Measurements from ENCODE around the gene PKN1. TPM values are rescaled to one million over a fixed set of nuclear protein-coding genes. Genes with fewer than 3 reads are reported as not detected.

Gene PKN1
- total and polyA plus RNA-seq, 9 of the 15 experiments (the other 6 are each of a cell fraction or from before 2014, with no cell fraction given), result 0.30 to 228 (median 77.5) TPM

Small RNAs within 50 kb of the gene (small RNA-seq; reads per million reads assigned to genes)
- gene SNRPGP15, result not detected

Other genes with a start within 250 kb of the PKN1 start
Only the 7 nearest of the 10 such genes appear.
- gene ADGRE5, start 51.9 kb upstream of the PKN1 start, total RNA-seq (2014; rRNA removed), result 31.1 and 34.2 TPM in 2 replicates
- gene ADGRE5, start 51.9 kb upstream of the PKN1 start, total RNA-seq (2014; rRNA removed; fragmentation: Illumina TruSeq; extraction: Trizol), result 8.3 and 10.0 TPM in 2 replicates
- 11.4 and 11.9 TPM in 2 replicates for gene ADGRE5, start 51.9 kb upstream of the PKN1 start, total RNA-seq (2015; rRNA removed; fragmentation: Illumina TruSeq; extraction: Trizol)
- gene ADGRE5, start 51.9 kb upstream of the PKN1 start, total RNA-seq (2021), result 58.2 and 68.9 TPM in 2 replicates
- 15.6 and 30.7 TPM in 2 replicates for gene ADGRE5, start 51.9 kb upstream of the PKN1 start, polyA plus RNA-seq (2011; rRNA removed)
- 32.2 and 45.4 TPM in 2 replicates for gene ADGRE5, start 51.9 kb upstream of the PKN1 start, polyA plus RNA-seq (2014; fragmentation: Illumina TruSeq; extraction: Trizol)
- 1 to 10 TPM; 2.5 to 3.1 TPM for gene ADGRE5, start 51.9 kb upstream of the PKN1 start, polyA plus RNA-seq (2014; fragmentation: Nextera tagmentation; extraction: Ambion mirVana)
- 28.2 and 35.7 TPM in 2 replicates for gene ADGRE5, start 51.9 kb upstream of the PKN1 start, polyA plus RNA-seq (2014; rRNA removed)
- gene DDX39A, start 14.0 kb upstream of the PKN1 start, total RNA-seq (2014; rRNA removed), result 239 and 284 TPM in 2 replicates
- 75.4 and 90.3 TPM in 2 replicates for gene DDX39A, start 14.0 kb upstream of the PKN1 start, total RNA-seq (2014; rRNA removed; fragmentation: Illumina TruSeq; extraction: Trizol)
- 163 and 166 TPM in 2 replicates for gene DDX39A, start 14.0 kb upstream of the PKN1 start, total RNA-seq (2015; rRNA removed; fragmentation: Illumina TruSeq; extraction: Trizol)
- 244 and 249 TPM in 2 replicates for gene DDX39A, start 14.0 kb upstream of the PKN1 start, total RNA-seq (2021)
- 120 and 136 TPM in 2 replicates for gene DDX39A, start 14.0 kb upstream of the PKN1 start, polyA plus RNA-seq (2011; rRNA removed)
- gene DDX39A, start 14.0 kb upstream of the PKN1 start, polyA plus RNA-seq (2014; fragmentation: Illumina TruSeq; extraction: Trizol), result 140 and 177 TPM in 2 replicates
- gene DDX39A, start 14.0 kb upstream of the PKN1 start, polyA plus RNA-seq (2014; fragmentation: Nextera tagmentation; extraction: Ambion mirVana), result 100 to 1,000 TPM; 188 to 230 TPM
- 239 and 250 TPM in 2 replicates for gene DDX39A, start 14.0 kb upstream of the PKN1 start, polyA plus RNA-seq (2014; rRNA removed)
- gene PTGER1, start 42.0 kb downstream of the PKN1 start, total RNA-seq (2014; rRNA removed), result 0.27 and 0.29 TPM in 2 replicates
- not detected in 2 replicates for gene PTGER1, start 42.0 kb downstream of the PKN1 start, total RNA-seq (2014; rRNA removed; fragmentation: Illumina TruSeq; extraction: Trizol)
- gene PTGER1, start 42.0 kb downstream of the PKN1 start, total RNA-seq (2015; rRNA removed; fragmentation: Illumina TruSeq; extraction: Trizol), result not detected in 2 replicates
- gene PTGER1, start 42.0 kb downstream of the PKN1 start, total RNA-seq (2021), result 0.29 and 0.35 TPM in 2 replicates
- 0.06 TPM in 1 of 2 replicates, not detected in the other for gene PTGER1, start 42.0 kb downstream of the PKN1 start, polyA plus RNA-seq (2011; rRNA removed)
- gene PTGER1, start 42.0 kb downstream of the PKN1 start, polyA plus RNA-seq (2014; fragmentation: Illumina TruSeq; extraction: Trizol), result not detected in 2 replicates
- not detected for gene PTGER1, start 42.0 kb downstream of the PKN1 start, polyA plus RNA-seq (2014; fragmentation: Nextera tagmentation; extraction: Ambion mirVana)
- gene PTGER1, start 42.0 kb downstream of the PKN1 start, polyA plus RNA-seq (2014; rRNA removed), result 0.34 and 0.36 TPM in 2 replicates
- gene GIPC1, start 62.8 kb downstream of the PKN1 start, total RNA-seq (2014; rRNA removed), result 54.7 and 71.2 TPM in 2 replicates
- gene GIPC1, start 62.8 kb downstream of the PKN1 start, total RNA-seq (2014; rRNA removed; fragmentation: Illumina TruSeq; extraction: Trizol), result 7.8 and 12.0 TPM in 2 replicates
- gene GIPC1, start 62.8 kb downstream of the PKN1 start, total RNA-seq (2015; rRNA removed; fragmentation: Illumina TruSeq; extraction: Trizol), result 39.7 and 46.3 TPM in 2 replicates
- 49.7 and 51.7 TPM in 2 replicates for gene GIPC1, start 62.8 kb downstream of the PKN1 start, total RNA-seq (2021)
- 24.8 and 26.6 TPM in 2 replicates for gene GIPC1, start 62.8 kb downstream of the PKN1 start, polyA plus RNA-seq (2011; rRNA removed)
- gene GIPC1, start 62.8 kb downstream of the PKN1 start, polyA plus RNA-seq (2014; fragmentation: Illumina TruSeq; extraction: Trizol), result 13.6 and 35.1 TPM in 2 replicates
- 1 to 10 TPM in 1 of 2 experiments, under 1 TPM in 1; 0.49 to 1.1 TPM for gene GIPC1, start 62.8 kb downstream of the PKN1 start, polyA plus RNA-seq (2014; fragmentation: Nextera tagmentation; extraction: Ambion mirVana)
- 50.8 and 52.2 TPM in 2 replicates for gene GIPC1, start 62.8 kb downstream of the PKN1 start, polyA plus RNA-seq (2014; rRNA removed)
- 62.1 and 71.5 TPM in 2 replicates for gene DNAJB1, start 85.1 kb downstream of the PKN1 start, total RNA-seq (2014; rRNA removed)
- gene DNAJB1, start 85.1 kb downstream of the PKN1 start, total RNA-seq (2014; rRNA removed; fragmentation: Illumina TruSeq; extraction: Trizol), result 51.2 and 60.9 TPM in 2 replicates
- 85.3 and 86.5 TPM in 2 replicates for gene DNAJB1, start 85.1 kb downstream of the PKN1 start, total RNA-seq (2015; rRNA removed; fragmentation: Illumina TruSeq; extraction: Trizol)
- gene DNAJB1, start 85.1 kb downstream of the PKN1 start, total RNA-seq (2021), result 94.8 and 99.9 TPM in 2 replicates
- gene DNAJB1, start 85.1 kb downstream of the PKN1 start, polyA plus RNA-seq (2011; rRNA removed), result 83.5 and 113 TPM in 2 replicates
- 78.3 and 100 TPM in 2 replicates for gene DNAJB1, start 85.1 kb downstream of the PKN1 start, polyA plus RNA-seq (2014; fragmentation: Illumina TruSeq; extraction: Trizol)
- gene DNAJB1, start 85.1 kb downstream of the PKN1 start, polyA plus RNA-seq (2014; fragmentation: Nextera tagmentation; extraction: Ambion mirVana), result 10 to 100 TPM; 13.2 to 16.2 TPM
- 61.7 and 79.2 TPM in 2 replicates for gene DNAJB1, start 85.1 kb downstream of the PKN1 start, polyA plus RNA-seq (2014; rRNA removed)
- 86.0 and 158 TPM in 2 replicates for gene TECR, start 96.3 kb downstream of the PKN1 start, total RNA-seq (2014; rRNA removed)
- 33.1 and 36.7 TPM in 2 replicates for gene TECR, start 96.3 kb downstream of the PKN1 start, total RNA-seq (2014; rRNA removed; fragmentation: Illumina TruSeq; extraction: Trizol)
- 81.9 and 91.6 TPM in 2 replicates for gene TECR, start 96.3 kb downstream of the PKN1 start, total RNA-seq (2015; rRNA removed; fragmentation: Illumina TruSeq; extraction: Trizol)
- gene TECR, start 96.3 kb downstream of the PKN1 start, total RNA-seq (2021), result 186 and 195 TPM in 2 replicates
- gene TECR, start 96.3 kb downstream of the PKN1 start, polyA plus RNA-seq (2011; rRNA removed), result 68.0 and 169 TPM in 2 replicates
- 204 and 211 TPM in 2 replicates for gene TECR, start 96.3 kb downstream of the PKN1 start, polyA plus RNA-seq (2014; fragmentation: Illumina TruSeq; extraction: Trizol)
- 10 to 100 TPM; 29.3 to 73.2 TPM for gene TECR, start 96.3 kb downstream of the PKN1 start, polyA plus RNA-seq (2014; fragmentation: Nextera tagmentation; extraction: Ambion mirVana)
- 81.4 and 108 TPM in 2 replicates for gene TECR, start 96.3 kb downstream of the PKN1 start, polyA plus RNA-seq (2014; rRNA removed)
- 842 and 854 TPM in 2 replicates for gene NDUFB7, start 138.8 kb downstream of the PKN1 start, total RNA-seq (2014; rRNA removed)
- 7.4 and 14.9 TPM in 2 replicates for gene NDUFB7, start 138.8 kb downstream of the PKN1 start, total RNA-seq (2014; rRNA removed; fragmentation: Illumina TruSeq; extraction: Trizol)
- gene NDUFB7, start 138.8 kb downstream of the PKN1 start, total RNA-seq (2015; rRNA removed; fragmentation: Illumina TruSeq; extraction: Trizol), result 227 and 243 TPM in 2 replicates
- 289 and 313 TPM in 2 replicates for gene NDUFB7, start 138.8 kb downstream of the PKN1 start, total RNA-seq (2021)
- gene NDUFB7, start 138.8 kb downstream of the PKN1 start, polyA plus RNA-seq (2011; rRNA removed), result 137 and 185 TPM in 2 replicates
- gene NDUFB7, start 138.8 kb downstream of the PKN1 start, polyA plus RNA-seq (2014; fragmentation: Illumina TruSeq; extraction: Trizol), result 37.6 and 257 TPM in 2 replicates
- 10 to 100 TPM; 31.3 to 91.8 TPM for gene NDUFB7, start 138.8 kb downstream of the PKN1 start, polyA plus RNA-seq (2014; fragmentation: Nextera tagmentation; extraction: Ambion mirVana)
- 810 and 833 TPM in 2 replicates for gene NDUFB7, start 138.8 kb downstream of the PKN1 start, polyA plus RNA-seq (2014; rRNA removed)